WERI-Rb-1 (cell line): ENCODE data around the gene FAM237B.

Experiments used
- DNase-seq: peaks from one replicate; pipeline ENCODE4 v3.0.0-alpha.2; 2020
- H3K27ac ChIP-seq: fragments of 250-450 bp; sonication (Bioruptor Pico); 2 replicates; pipeline ENCODE4 v1.5.1; 2020; ENCODE audit warnings: mild to moderate bottlenecking, moderate library complexity
- H3K27me3 ChIP-seq: fragments of 250-450 bp; sonication (Bioruptor Pico); 2 replicates; pipeline ENCODE4 v1.5.1; 2021; ENCODE audit warnings: mild to moderate bottlenecking, low read depth, moderate library complexity; ENCODE audit not compliant: insufficient read depth, severe bottlenecking
- H3K36me3 ChIP-seq: fragments of 250-450 bp; sonication (Bioruptor Pico); 2 replicates; pipeline ENCODE4 v1.5.1; 2020; ENCODE audit warnings: mild to moderate bottlenecking, moderate library complexity
- H3K4me3 ChIP-seq: 2 replicates; pipeline ENCODE4 v1.5.1; 2011; ENCODE audit warnings: low read depth, mild to moderate bottlenecking, control low read depth, low read length
- H3K9me3 ChIP-seq: fragments of 250-450 bp; sonication (Bioruptor Pico); 2 replicates; pipeline ENCODE4 v1.5.1; 2021; ENCODE audit warnings: mild to moderate bottlenecking, moderate library complexity; ENCODE audit not compliant: severe bottlenecking
- TF ChIP-seq, protein P1 (sequence below): IDR thresholded peaks from 2 replicates; pipeline ENCODE4 v1.5.1; 2011; ENCODE audit warnings: low read depth, mild to moderate bottlenecking, control low read depth, inconsistent platforms, low read length

The FAM237B gene

GRCh38 chr7:90326500-90326899, 5.4 kb upstream of the FAM237B start:
- H3K9me3 ChIP-seq: no peaks in the 10 kb centered on the region
- no peaks in the 10 kb centered on the region for H3K36me3 ChIP-seq
- DNase-seq: peak; percentile 24
- H3K27me3 ChIP-seq: no peaks in the 10 kb centered on the region
- H3K4me3 ChIP-seq: no peak overlapping the region
- TF ChIP-seq, protein P1, sequence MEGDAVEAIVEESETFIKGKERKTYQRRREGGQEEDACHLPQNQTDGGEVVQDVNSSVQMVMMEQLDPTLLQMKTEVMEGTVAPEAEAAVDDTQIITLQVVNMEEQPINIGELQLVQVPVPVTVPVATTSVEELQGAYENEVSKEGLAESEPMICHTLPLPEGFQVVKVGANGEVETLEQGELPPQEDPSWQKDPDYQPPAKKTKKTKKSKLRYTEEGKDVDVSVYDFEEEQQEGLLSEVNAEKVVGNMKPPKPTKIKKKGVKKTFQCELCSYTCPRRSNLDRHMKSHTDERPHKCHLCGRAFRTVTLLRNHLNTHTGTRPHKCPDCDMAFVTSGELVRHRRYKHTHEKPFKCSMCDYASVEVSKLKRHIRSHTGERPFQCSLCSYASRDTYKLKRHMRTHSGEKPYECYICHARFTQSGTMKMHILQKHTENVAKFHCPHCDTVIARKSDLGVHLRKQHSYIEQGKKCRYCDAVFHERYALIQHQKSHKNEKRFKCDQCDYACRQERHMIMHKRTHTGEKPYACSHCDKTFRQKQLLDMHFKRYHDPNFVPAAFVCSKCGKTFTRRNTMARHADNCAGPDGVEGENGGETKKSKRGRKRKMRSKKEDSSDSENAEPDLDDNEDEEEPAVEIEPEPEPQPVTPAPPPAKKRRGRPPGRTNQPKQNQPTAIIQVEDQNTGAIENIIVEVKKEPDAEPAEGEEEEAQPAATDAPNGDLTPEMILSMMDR: no peak
- H3K27ac ChIP-seq: no peak overlapping the region

DNA sequence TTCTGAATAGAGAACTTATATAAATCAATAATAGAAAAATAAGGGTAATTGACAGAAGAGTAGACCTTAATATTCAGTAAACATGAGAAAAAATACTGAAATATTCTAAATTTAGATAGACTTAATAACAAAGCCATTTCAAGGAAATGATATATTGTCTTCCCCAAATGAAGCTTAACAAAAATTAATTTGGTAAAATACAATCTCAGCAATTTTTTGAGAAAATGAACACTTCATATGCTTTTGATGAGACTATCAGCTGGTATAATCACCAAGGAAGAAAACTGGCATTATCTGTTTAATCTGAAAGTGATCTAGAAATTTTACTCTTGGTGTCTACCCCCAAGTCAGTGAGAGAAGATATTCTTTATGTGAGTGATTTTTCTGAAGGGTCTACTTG, 1.7 kb upstream of the FAM237B start:
- no peak for DNase-seq
- TF ChIP-seq, protein P1: no peak
- Histone ChIP-seq H3K27me3 (no peaks in the 10 kb centered on the region), H3K27ac (no peak overlapping the region), H3K4me3 (no peak overlapping the region), H3K36me3 (no peaks in the 10 kb centered on the region), H3K9me3 (no peaks in the 10 kb centered on the region)

- no peaks in the 10 kb centered on the region for H3K27me3 ChIP-seq
- TF ChIP-seq, protein P1: no peak
- H3K9me3 ChIP-seq: no peaks in the 10 kb centered on the region
- H3K36me3 ChIP-seq: no peaks in the 10 kb centered on the region
- no peak overlapping the region for H3K27ac ChIP-seq
- H3K4me3 ChIP-seq: peak overlapping the region; percentile 23; the same call in 1 of the 2 replicates
- no peak for DNase-seq
Measured at GRCh38 chr7:90320418-90320800, 695 bp downstream of the FAM237B start.

- no peak overlapping the region for H3K4me3 ChIP-seq
- DNase-seq: no peak
- TF ChIP-seq, protein P1: no peak
- no peaks in the 10 kb centered on the region for H3K9me3 ChIP-seq
- H3K27me3 ChIP-seq: no peaks in the 10 kb centered on the region
- no peak overlapping the region for H3K27ac ChIP-seq
- no peaks in the 10 kb centered on the region for H3K36me3 ChIP-seq
Measured at GRCh38 chr7:90320014-90320413, 1.1 kb downstream of the FAM237B start.

- no peaks in the 10 kb centered on the region for H3K27me3 ChIP-seq
- TF ChIP-seq, protein P1: no peak
- no peaks in the 10 kb centered on the region for H3K36me3 ChIP-seq
- no peak for DNase-seq
- no peak overlapping the region for H3K27ac ChIP-seq
- H3K9me3 ChIP-seq: no peaks in the 10 kb centered on the region
- no peak overlapping the region for H3K4me3 ChIP-seq
Measured at GRCh38 chr7:90313907-90314306, 7.2 kb downstream of the FAM237B start.

DNA sequence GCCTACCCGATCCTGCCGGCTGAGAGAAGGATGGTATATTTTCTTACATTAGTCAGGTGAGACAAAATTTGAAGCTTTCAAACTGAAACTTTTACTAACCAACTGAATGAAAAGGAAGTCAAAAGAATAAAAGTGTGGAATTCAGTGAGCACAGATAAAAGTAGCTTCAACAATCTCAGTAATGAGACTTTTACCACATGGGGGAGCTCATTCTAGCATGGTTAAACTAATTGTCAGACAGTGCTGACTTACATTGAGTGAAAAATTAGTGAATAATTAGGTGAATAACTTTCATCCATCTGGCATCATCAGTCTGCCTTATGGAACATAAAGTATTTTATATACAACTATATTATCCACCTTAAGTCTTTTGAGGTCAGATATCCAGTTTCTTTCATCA, 8.4 kb downstream of the FAM237B start:
- Histone ChIP-seq H3K27ac (no peak overlapping the region), H3K36me3 (no peaks in the 10 kb centered on the region), H3K4me3 (no peak overlapping the region), H3K27me3 (no peaks in the 10 kb centered on the region), H3K9me3 (no peaks in the 10 kb centered on the region)
- TF ChIP-seq, protein P1: 0 out of 2 replicates have a peak, but pooled peaks have one; percentile 5
- no peak for DNase-seq
